NCI-H1092 (cell line): ENCODE data around the gene ZC3H11A.
"Not testable (repeated sequence)": the region's sequence is repeated elsewhere in the genome, so short reads cannot be mapped to it uniquely, and the experiment has no call there.

Experiments used
- DNase-seq: peaks from one replicate; lab custom pipeline; 2025; lab: John Stamatoyannopoulos, UW

ZC3H11A gene

DNA sequence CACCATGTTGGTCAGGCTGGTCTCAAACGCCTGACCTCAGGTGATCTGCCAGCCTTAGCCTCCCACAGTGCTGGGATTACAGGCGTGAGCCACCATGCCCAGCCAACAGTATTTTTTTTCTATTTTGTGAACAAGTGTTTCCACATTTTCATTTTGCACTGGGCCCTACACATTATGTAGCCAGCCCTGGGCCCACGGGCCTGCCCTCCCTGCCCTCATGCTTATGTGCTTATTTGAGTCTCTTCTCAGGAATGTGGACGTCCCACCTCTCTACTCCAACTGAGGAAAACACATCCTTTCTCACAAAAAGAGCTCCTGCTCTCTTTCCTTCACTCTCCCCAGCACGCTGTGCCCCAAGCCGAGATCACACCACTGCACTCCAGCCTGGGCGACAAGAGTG lies 13.5 kb upstream of the ZC3H11A start:
- DNase-seq: no peak

DNA sequence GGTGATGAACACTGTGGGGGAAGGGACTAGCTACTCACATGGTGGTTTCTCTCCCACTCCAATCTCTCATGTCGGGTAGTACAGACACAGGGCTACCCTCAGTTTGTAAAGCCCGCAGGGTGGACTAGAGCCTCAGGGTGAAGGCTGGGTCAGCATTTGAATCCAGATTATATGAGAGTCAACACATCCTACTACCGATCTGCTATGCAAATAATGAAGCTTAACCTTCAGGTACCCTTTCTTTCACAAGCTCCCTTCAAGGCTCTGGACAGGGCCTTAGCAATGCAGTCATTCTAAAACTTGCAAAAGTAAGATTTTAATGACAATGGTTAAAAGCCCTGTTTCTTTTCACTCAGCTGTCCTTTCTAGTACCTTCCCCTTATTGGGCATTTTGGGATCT lies 5.5 kb upstream of the ZC3H11A start:
- no peak for DNase-seq

DNA sequence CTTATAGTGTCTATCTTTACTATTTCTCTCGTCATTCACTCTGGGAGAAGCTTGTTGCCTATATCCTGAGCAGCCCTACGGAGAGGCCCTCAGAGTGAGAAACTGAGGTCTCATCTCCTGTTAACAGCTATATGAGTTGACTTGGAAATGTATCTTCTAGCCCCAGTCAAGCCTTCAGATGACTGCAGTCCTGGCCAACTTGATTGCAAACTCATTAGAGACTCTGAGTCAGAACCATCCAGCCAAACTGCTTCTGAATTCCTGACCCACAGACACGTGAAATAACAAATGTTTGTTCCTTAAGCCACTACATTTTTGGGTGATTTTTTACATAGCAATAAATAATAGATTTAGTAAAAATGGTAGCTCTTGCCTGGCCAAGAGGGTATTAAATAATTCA lies 3.9 kb upstream of the ZC3H11A start:
- no peak for DNase-seq

DNA sequence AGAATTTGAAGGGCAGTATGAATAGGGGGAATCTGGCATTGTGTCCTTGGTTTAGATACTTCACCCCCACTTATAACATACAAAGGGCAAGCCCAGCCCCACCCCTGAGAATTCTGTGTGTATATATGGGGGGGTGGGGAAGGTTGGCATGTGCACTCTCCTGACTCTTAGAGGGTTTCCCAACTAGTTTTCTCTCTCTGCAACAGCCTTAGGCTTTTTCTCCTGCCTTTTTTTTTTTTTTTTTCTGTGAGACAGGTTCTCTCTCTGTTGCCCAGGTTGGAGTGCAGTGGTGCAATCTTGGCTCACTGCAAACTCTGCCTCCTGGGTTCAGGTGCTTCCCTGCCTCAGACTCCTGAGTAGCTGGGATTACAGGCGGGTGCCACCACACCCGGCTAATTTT lies 2.9 kb upstream of the ZC3H11A start:
- no peak for DNase-seq

DNA sequence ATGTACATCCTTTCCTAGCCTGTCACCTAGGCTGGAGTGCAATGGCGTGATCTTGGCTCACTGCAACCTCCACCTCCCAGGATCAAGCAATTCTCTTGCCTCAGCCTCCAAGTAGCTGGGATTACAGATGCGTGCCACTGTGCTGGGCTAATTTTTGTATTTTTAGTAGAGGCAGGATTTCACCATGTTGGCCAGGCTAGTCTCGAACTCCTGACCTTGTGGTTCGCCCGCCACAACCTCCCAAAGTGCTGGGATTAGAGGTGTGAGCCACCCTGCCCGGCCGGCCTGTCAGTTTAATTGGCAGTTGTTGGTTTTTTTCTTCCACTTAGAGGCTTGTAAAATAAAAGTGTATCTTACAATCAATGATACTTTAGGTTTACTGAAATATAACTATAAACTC lies 1.9 kb upstream of the ZC3H11A start:
- not testable (repeated sequence) for DNase-seq

DNA sequence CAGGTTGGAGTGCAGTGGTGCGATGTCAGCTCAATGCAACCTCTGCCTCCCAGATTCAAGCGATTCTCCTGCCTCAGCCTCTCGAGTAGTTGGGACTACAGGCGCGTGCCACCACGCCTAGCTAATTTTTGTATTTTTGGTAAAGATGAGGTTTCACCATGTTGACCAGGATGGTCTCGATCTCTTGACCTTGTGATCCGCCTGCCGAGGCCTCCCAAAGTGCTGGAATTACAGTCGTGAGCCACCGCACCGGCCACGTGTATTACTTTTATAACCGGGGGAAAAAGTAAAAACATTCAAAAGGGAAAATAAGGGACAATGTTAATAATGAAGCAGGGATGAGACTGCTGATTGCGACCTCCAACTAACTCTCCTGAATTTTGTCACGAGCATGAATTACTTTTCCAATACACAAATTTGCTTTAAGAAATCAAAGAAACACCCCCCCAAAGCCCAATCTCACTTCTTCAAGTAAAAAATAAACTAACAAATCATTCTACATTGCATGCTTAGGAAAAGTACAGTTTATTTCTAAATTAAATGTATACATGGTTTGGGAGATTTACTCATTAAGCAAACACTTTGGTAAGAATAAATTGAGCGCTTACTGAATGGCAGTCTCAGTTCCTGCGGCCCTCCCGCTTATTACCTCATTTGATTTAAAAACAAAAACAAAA lies 521 bp upstream of the ZC3H11A start:
- DNase-seq: no peak

DNA sequence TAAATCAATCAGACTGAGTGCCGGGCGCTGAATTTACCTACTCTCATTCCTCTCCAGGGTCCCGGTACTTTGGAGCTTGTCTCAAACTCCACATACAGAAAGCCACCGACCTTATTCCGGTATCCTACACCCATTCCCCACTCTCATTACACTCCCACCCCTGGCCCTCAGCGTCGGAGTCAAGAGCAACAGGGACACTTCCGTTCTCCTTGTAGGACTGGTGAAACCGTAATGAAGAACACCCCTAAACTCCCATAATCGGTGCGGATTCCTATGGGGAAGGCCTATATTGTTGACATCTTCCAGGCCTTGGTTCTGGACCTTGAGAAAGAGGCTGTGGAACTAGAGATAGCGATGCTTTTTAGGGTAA lies 798 bp downstream of the ZC3H11A start:
- DNase-seq: no peak

DNA sequence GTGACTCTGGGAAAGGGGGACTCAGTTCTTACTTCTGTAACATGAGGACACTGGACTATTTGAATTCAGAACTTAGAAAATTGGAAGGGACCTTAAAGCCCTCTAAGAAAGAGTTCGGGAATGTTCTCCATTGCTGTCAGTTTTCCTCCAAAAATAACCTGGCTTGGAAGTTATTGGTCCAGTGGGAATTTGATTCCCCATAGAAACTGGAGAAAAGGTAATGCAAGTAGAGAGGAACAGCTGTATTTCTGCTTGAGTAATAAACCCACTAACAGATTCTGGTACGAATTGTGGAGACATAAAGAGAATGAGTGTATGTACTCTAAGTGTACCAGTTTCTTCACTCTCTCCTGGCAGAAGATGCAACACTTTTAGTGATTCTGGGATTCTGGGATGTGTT lies 1.8 kb downstream of the ZC3H11A start:
- no peak for DNase-seq

DNA sequence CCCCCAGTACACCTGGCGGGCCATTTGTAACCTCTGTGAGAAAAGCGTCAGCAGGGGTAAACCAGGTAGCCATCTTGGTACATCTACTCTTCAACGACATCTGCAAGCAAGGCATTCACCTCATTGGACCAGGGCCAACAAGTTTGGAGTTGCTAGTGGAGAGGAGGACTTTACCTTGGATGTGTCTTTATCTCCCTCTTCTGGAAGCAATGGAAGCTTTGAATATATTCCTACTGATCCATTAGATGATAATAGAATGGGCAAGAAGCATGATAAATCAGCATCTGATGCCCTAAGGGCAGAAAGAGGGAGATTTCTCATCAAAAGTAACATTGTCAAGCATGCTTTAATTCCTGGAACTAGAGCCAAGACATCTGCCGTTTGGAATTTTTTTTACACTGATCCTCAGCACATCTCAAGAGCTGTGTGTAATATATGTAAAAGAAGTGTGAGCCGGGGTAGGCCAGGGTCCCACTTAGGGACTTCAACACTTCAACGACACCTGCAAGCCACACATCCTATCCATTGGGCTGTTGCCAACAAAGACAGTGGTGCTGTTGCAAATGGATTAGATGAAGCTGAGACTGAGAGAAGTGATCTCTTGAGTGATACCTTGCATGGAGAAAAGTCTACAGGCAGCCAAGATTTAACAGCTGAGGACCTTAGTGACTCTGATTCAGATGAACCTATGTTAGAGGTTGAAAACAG lies 2.7 kb downstream of the ZC3H11A start:
- DNase-seq: no peak

DNA sequence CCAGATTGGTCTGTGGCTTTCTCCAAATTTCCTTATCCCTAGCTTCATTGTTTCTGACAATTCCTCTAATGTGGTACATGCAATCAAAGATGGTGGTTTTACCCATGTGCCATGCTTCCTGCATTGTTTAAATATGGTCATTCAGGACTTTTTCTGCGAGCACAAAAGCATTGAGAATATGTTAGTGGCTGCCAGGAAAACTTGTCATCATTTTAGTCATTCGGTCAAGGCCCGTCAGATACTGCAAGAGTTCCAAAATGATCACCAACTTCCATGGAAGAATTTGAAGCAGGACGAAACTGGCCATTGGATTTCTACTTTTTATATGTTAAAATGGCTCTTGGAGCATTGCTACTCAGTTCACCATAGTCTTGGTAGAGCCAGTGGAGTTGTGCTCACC lies 3.7 kb downstream of the ZC3H11A start:
- DNase-seq: no peak

DNA sequence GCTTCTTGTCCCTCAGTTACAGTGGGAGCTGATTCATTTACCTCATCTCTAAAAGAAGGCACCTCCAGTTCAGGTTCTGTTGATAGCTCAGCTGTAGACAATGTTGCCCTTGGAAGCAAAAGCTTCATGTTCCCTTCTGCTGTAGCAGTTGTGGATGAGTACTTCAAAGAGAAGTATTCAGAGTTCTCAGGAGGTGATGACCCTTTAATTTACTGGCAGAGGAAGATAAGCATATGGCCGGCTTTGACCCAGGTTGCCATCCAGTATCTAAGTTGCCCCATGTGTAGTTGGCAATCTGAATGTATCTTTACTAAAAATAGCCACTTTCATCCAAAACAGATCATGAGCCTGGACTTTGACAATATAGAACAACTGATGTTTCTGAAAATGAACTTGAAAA lies 4.5 kb downstream of the ZC3H11A start:
- DNase-seq: no peak

DNA sequence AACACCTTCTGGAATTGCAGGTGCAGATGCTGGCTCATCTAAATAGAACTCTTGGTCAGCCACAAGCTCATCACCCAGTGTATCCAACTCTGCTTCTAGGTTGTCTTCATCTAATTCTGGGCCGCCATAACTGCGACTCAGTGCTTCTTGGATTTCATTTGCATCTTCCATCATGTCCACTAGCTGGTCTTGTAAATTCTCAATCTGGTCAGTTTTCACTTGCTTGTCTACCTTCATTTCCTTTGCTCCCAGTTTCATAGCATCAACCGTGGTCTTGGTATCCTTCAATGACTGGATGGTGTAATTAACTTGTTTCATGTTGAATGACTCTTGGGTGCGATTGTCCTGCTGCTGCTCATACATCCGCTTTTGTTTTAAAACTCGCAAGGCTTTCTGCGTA lies 10.3 kb downstream of the ZC3H11A start:
- no peak for DNase-seq

DNA sequence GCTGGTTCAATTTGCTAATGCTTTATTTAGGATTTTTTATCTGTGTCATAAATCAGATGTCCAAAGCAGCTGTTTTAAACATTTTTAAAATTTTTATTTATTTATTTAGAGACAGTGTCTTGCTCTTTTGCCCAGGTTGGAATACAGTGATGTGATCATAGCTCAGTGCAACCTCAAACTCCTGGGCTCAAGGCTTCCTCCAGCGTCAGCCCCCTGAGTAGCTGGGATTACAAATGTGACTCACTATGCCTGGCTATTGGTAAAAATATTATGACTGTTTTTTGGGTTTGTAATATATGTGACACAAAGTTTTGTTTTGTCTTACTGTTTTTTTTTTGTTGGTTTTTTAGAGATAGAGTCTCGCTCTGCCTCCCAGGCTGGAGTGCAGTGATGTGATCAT lies 11.8 kb downstream of the ZC3H11A start:
- no peak for DNase-seq

DNA sequence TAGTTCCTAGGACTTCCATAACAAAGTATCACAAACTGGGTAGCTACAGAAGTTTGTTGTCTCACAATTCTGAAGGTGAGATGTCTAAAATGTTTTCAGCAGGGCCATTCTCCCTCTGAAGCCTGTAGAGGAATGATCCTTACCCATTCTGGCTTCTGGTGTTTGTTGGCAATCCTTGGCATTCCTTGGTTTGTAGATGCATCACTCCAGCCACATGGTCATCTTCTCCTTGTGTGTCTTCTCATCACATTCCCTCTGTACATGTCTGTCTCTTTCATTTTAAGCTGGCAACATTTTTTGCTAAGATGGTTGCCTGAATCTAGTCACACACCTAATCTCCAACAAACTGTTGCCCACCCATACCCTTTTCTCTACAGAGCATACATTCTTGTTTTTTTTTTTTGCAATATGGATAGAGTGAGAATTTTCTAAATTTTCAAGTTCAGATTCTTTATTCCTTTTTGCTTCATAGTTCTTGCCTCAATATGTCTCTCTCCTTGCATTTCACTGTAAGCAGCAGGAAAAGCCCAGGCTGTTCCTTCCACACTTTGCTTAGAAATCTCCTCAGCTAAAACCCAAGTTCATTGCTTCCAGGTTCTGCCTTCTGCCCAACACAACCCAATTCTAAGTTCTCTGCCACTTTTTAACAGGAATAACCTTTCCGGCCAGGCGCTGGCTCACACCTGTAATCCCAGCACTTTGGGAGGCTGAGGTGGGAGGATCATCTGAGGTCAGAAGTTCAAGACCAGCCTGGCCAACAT lies 18.3 kb downstream of the ZC3H11A start:
- no peak for DNase-seq

DNA sequence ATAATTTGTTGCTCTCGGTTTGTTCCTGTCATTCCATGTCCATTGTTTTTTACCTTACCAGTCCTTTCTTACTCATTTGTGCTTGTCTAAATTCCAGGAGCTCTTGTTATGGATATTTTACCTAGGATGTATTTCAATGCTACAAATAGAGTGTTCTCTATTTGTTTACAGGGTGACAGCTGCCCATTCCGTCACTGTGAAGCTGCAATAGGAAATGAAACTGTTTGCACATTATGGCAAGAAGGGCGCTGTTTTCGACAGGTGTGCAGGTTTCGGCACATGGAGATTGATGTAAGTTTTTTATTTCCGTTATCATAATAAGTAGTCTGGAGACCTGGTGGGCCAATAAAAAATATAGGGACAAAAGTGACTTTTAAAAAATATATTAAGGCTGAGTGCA lies 23.0 kb downstream of the ZC3H11A start:
- DNase-seq: no peak

DNA sequence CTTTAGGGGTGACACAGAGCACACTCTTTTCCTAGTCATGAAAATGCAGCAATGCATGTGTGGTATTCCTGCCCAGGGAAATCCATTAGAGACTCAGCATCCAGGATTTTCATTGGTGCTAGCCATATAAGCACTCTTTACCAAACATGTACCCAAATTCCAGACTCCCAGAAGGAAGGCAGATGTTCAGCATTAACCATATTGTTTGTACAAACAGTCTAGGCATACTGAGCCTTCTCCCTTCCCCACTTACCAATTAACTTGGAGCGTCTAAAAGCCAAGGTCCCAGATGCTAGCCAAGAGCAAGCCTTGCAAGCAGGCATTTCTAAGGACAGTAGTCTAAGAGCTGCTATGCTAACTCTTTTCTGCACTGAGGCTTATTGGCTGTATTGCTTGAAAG lies 27.9 kb downstream of the ZC3H11A start:
- DNase-seq: no peak

DNA sequence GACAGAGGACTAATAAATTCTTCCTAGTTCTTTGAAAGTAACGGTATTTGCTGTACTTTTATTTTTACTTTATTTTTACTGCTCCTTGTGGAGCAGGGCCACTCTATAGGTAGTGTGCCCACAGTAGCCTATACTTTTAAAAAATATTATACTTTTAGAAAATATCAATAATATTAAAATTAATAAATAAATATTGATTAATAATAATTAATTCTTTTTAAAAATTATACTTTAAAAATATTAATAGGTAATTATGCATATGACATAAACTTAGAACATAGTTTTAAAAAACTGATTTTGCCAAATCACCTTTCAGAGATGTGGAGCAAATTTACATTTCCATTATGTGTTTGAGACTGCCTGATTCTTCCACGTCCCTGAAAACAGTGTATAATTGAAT lies 30.8 kb downstream of the ZC3H11A start:
- DNase-seq: no peak

DNA sequence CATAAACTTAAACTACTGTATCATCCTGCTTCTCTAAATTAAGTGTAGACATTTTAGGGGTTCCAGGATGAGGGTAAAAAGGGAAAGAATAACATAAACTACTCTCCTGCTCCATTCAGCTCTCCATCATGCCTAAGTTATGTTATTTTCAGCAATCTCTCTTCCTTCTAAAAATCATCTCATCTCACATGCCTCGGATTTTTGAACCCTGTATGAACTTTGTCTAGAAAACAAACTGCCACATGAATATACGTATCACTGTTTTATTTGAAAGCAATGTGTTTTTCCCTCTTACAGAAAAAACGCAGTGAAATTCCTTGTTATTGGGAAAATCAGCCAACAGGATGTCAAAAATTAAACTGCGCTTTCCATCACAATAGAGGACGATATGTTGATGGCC lies 32.6 kb downstream of the ZC3H11A start:
- DNase-seq: no peak

DNA sequence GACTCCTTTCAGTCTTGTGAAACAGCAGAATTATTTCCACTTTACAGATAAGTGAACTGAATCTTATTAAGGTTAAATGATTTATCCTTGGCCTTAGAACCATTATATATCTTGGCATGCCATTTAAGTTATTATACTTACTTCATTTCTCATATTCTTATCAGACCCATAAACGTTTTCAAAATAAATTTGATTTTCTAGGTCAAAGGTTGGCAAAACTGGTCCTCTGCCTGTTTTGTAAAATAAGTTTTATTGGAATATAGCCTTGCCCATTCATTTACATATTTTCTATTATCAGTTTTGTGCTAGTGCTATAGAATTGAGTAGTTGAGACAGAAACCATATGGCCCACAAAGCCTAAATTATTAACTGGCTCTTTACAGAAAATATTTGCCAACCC lies 33.1 kb downstream of the ZC3H11A start:
- DNase-seq: no peak

DNA sequence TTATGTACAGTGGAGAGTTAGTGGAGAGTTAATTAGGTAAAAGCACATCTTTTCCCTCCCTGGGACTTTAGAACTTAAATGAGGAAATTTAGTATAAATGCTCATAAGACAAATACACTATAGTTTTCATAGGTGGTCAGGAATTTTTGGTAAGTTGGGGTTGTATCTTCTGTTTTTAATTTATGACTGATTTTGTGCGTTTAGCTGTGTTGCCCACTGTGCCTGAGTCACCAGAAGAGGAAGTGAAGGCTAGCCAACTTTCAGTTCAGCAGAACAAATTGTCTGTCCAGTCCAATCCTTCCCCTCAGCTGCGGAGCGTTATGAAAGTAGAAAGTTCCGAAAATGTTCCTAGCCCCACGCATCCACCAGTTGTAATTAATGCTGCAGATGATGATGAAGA lies 33.8 kb downstream of the ZC3H11A start:
- DNase-seq: not testable (repeated sequence)

DNA sequence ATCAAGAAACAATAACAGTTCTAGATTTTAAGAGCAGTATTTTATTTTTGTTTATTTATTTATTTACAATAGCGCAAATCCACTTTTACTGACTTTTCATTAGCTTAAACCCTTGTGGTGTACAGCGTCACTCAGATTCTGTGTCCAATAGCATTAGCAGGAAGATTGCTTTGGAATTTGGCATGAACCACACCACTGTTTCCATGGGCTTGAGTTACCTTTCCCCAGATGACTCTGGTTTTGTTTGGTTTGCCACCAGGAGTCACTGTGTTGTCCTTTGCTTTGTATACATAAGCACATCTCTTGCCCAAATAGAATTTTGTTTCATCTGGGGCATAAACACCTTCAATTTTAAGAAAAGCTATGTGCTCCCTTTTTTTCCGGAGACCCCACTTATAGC lies 40.1 kb downstream of the ZC3H11A start:
- DNase-seq: no peak

DNA sequence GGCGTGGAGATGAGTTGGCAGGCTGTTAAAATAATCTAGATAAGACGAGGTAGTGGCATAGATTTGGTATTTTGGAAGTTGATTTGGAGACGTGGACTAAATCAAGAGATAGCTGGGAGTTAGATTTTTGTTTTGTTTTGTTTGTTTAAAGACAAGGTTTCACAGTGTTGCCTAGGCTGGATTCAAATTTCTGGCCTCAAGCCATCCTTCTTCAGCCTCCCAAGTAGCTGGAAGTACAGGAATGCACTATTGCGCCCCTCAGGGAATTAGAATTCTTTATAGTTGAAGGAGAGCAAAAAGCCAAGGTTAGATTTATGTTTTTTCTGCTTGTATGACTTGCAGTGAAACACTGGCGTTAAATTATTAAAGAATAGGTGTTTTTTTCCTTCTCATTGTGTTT lies 43.7 kb downstream of the ZC3H11A start:
- no peak for DNase-seq

DNA sequence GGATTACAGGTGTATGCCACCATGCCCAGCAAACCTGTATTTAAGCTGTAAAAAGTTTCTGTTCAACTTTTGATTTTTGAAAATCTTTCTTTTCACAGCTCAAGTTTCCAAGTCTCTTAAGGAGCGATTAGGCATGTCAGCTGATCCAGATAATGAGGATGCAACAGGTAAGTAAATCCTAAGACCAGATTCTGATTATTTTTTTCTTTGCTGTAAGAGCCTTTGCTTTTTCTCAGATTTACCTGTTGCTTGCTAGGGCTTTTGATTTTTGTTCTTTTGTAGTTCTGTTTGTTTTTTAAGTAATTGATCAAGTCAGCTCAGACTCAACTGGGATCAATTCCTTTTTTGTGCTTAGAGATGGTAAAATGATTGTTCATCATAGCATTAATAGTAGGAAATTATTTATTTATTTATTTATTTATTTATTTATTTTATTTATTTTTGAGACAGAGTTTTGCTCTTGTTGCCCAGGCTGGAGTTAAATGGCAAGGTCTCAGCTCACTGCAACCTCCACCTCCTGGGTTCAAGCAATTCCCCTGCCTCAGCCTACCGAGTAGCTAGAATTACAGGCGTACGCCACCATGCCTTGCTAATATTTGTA lies 44.9 kb downstream of the ZC3H11A start:
- no peak for DNase-seq
